GM21526 (cell line): ENCODE measurements around the gene BHLHA15.
"Not testable (repeated sequence)": the region's sequence is repeated elsewhere in the genome, so short reads cannot be mapped to it uniquely, and the experiment has no call there.

Source experiments
- ATAC-seq: cut with Tn5 transposase; IDR thresholded peaks from one replicate; pipeline ENCODE4 v1.9.1; 2021; ENCODE audit warnings: moderate library complexity; ENCODE audit not compliant: unreplicated experiment, low FRiP score

Gene BHLHA15

DNA sequence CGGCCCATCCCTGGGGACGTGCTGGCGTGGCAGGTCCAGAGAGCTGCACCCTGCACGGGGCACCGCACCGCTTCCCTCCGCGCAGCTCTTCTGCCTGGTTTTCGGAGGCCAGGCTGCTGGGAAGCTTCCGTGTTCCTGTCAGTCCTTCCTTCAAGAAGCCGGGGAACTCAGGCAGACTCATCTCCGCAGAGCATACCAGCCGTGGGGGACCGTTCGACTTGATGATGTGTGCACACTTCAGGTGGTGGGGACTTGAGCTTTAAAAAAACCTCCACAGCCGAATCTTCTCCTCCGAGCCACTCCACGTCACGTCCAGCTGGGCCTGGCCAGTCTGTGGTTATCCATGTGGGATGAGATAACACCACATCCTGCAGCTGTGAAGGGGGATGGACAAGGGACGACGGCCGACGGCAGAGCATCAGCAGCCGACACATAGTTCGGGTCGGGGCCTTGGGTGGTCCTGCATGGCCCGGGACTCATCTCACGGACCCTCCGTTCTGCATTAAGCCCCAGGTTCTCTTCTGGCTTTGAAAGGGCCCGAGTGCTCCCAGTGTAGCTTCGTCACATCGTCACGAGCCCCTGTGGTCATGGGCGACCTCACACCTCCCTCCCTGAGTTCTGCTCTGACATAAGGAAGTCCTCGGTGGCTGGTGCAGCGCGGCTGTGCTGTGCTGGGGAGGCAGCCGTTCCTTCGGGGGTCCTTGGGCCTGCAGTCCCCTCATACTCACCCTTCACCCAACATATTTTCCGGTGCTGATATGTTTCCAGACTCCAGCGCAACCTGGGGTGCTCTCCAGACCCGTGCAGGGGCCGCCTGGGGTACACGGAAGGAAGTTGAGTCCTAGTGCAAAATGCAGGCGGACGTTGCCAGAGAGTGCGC lies 4.5 kb upstream of the BHLHA15 start:
- no peak for ATAC-seq

DNA sequence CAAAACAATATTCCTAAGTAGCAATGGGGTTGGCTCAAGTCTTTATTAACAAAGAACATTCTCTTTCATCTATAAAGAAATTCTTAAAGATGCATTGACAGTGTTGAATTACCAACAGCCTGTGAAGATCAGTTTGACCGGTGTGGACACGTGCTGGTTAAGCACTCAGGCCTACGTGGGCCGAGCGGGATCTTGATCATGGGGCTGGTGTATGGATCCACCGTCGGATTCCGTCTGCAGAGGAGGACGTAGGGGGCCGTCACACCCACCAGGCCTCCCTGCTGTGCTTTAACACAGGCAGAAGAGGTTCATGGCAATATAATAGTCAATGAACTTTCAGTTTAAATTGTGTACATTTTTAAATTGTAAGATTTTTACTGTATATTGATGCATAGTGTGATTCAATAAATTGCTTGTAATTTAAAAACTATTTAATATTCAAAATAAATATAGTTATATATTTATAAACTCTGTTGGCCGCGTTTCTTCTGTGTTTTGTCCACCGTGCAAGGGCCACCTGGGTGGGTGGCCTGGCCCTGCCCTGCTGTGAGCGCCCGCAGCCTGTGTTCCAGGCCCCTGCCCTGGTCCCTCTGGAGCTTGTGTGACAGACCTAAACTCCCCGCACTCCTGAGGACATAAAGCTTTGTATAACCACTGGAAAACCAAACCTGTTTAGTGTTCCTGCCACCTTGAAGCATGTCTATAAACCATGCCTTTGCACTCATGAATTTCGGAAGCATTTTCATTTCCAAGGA lies 1.9 kb upstream of the BHLHA15 start:
- no peak for ATAC-seq

DNA sequence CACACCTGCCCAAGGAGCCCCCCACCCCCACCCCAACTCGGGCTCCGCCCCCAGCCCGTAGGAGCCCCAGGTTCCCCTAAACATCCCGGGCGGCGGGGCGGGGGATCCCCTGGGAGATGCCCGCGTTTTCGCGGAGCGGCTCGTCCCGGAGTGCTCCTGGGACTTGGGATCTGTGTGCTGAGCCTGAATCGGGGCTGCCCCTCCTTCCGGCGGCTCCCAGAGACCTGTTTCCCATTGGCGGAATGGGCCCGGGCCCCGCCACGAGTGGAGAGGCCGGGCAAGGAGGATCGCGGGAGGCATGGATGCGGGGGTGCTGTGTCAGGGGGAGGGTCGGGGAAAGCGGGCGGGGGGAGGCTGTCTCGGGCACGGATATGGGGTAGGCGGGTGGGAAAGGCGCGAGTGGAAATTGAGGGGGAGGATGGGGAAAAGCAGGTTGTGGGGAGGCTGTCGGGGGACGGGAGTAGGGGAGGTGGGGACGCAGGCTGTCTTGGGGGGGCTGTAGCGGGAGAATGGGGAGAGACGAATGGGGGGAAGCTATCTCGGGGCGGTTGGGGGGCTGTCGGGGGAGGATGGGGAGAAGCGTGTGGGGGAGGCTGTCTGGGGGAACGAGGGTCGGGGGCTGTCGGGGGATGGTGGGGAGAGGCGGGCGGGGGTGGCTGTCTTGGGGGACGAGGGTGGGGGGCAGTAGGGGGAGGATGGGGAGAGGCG lies 572 bp upstream of the BHLHA15 start:
- ATAC-seq = no peak

DNA sequence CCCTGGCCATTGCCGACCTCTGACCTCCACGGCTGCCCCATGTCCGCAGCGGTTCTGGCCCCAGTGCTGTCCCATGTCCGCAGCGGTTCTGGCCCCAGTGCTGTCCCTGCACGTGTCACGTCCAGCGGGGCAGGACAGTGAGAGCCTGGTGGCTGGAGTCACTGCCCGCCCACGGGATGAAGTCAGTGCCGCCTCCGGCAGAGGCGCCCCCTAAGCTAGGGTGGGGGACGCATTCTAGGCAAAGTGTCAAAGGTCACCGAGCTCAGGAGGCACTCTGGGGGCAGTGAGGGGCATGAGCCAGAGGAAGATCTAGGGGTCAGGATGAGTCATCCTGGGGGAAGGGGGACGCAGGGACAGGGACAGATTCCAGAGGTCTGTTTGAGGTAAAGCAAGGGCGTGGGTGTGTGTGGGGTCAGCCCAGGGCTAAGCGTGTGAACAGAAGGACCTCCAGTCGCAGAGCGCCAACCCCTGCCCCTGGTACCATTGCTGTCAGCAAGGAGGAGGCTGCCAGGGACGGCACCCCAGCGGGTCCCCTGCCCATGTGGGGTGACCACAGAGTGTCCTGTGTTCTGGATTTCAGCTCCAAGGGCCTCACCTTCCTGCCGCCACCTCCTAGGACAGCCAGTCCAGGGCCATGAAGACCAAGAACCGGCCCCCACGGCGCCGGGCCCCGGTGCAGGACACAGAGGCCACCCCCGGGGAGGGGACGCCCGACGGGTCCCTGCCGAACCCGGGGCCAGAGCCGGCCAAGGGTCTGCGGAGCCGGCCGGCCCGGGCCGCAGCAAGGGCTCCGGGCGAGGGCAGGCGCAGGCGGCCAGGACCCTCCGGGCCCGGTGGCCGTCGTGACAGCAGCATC lies 665 bp downstream of the BHLHA15 start:
- ATAC-seq = no peak

DNA sequence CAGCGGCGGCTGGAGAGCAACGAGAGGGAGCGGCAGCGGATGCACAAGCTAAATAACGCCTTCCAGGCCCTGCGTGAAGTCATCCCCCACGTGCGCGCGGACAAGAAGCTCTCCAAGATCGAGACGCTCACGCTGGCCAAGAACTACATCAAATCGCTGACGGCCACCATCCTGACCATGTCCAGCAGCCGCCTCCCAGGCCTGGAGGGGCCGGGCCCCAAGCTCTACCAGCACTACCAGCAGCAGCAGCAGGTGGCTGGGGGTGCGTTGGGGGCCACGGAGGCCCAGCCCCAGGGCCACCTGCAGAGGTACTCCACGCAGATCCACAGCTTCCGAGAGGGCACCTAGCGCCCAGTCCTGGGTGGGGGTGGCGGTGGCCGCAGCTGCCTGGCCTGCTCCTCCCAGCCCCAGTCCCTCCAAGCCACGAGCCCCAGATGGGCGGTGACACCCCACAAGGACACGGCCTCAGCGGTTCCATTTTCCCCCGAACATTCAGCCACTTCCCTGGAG lies 1.3 kb downstream of the BHLHA15 start:
- no peak for ATAC-seq

DNA sequence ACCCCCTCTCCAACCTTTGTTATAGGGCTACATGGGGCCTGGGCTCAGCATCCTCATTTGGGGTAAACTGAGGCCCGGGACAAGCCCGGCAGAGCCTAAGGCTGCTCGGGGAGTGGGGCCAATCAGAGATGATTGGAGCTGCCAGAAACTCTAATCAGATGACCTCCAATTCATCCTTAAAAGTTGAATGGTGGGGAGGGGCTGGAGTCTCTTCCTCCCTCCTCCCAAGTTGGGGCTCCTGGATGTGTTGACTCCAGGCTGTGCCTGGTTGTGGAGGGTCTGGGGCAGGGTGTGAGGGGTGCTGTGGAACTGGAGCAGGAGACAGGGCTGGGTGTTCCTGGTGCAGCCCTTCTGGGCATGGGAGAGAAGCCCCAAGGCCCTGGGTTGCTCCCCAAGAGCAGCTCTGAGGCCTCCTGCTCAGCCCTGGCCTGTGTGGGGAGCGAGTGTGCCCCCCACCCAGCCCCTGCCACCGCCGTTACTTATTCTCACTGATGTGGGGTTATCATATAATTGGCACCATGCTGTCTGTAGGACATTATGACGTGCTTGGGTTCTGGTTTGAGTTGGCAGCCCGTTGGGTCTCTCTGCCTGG lies 2.2 kb downstream of the BHLHA15 start:
- no peak for ATAC-seq

DNA sequence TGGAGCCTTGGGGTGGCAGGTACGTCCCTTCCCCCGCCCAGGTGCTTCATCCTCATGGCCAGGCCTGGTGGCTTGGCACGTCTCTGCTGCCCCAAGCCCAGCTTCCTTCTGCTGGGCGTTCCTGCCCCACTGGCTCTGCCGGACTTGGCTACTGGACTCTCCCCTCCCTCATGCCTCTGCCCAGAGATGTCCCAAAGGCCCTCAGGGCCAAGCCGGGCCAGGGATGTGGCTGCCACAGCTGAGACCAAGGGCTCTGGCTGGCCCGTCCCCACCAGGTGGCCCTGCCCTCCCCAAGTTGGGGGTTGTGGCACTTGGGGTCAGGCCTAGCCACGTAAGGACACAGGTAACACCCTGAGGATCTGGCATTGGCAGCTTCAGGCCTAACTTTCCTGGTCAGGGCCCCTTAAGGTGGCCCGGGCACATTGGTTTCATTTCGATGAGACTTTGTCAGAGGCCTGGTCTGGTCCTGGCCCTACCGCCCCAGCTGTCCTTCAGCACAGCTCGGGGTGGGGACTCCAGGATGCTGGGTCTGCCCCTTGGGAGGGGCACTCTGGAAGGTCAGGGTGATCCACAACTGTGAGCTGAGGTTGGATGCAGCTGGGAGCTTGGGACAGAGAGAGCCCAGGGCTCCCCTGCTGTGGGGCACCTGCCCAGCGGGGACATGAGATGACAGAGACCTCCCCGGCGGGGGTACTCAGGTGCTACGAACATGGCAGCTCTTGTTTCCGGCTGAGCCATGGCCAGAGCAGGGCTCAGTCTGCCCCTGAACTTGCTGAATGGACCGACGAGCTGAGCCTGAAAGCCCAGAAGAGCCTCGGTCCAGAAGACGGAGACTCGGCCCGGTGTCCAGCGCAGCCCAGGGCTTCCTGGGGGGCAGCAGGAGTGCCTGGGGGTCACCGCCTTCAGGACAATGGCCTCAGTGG lies 2.9 kb downstream of the BHLHA15 start:
- no peak for ATAC-seq

DNA sequence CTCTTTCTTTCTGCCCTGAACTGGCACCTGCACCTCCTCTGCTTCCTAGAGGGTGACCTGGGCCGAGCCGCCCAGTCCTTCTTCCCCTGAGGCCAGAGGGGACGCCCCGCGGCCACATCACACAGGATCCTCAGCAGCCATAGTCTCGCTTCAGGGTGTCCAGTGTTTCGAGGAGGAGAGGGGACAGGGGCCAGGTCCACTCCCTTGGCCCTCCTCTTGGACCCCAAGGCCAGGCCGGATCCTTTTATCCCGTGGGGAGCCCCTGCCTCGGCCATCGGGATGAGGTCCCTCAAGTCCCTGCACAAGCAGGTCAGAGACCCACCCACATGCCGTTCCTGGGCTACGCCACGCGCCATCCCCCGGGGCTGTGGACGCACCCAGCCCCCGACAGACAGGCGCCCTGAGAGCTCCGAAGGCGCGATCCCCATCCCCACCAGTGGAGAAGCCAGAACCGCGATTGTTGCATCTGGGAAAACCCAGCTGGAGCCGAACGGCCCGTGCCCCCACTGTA lies 3.6 kb downstream of the BHLHA15 start:
- no peak for ATAC-seq

DNA sequence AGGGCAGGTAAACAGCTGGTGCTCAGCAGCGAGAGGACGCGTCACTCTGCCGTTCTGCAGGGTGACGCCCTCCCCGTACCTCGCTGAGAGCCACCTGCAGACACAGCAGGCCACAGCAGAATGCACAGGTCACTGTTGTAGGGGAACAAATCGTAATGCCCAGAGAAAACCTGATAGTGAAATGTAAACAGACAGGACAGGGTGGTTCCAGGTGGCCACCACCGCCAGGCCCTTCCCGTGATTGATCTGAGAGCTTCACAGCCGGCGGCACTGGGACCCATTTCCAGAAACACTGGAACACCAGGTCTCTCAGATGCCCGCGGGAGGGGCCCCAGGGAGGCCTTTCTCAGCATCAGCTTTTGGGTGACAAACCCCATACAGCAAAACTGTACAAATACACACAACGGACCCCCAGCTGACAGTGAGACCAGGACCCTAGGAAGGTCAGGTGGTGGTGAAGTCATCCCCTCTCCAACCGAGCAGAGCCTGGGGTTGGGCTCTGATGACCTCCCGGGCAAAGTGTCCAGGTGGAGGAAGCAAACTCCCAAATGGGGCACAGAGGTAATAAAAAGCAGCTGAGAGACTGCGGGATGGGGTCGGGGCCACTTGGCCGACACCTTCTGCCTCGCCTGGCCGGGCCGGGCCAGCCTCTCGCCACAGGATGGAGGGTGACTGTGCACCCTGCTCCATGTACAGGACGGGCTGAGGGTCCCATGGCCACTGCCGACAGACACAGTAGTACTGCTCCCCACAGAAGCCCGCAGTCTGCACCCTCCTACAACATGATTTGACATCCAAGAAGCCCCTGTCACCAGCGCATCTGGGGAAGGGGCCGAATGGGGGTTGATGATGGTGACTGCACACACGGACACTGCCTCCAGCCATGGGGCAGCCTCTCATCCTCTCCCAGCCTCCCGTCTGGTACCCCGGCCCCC lies 4.6 kb downstream of the BHLHA15 start:
- ATAC-seq = no peak

DNA sequence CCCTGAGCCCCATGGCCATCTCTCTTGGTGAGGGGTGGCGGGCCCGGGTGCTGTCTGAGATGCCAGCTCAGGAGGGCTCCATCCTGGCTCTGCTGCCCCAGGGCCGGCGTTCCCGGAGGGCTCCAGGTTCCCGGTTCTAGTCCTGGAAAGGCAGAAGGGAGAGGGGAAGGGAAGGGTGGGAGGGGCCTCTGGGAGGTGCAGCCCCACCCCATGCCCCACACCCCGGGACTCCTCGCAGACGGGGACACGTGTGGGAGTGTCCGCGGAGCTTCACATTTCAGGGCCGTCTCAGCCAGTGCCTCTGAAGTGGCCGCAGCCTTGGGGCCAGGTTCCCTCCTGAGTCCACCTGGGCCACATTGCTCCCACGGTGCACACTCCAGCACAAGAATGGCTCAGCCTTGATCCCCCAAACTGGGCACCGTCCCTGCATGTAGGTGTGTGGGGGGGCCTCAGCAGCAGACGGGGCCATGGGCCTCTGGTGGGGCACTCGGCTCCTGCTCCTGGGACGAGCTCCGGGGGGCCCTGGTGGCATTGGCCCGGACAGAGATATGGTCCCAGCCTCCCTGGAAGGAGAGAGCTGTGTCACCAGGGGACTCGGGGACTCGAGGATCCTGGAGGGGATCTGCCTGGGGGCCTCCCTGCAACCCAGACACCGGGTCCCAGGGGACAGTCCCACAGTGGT lies 5.8 kb downstream of the BHLHA15 start:
- ATAC-seq = no peak

DNA sequence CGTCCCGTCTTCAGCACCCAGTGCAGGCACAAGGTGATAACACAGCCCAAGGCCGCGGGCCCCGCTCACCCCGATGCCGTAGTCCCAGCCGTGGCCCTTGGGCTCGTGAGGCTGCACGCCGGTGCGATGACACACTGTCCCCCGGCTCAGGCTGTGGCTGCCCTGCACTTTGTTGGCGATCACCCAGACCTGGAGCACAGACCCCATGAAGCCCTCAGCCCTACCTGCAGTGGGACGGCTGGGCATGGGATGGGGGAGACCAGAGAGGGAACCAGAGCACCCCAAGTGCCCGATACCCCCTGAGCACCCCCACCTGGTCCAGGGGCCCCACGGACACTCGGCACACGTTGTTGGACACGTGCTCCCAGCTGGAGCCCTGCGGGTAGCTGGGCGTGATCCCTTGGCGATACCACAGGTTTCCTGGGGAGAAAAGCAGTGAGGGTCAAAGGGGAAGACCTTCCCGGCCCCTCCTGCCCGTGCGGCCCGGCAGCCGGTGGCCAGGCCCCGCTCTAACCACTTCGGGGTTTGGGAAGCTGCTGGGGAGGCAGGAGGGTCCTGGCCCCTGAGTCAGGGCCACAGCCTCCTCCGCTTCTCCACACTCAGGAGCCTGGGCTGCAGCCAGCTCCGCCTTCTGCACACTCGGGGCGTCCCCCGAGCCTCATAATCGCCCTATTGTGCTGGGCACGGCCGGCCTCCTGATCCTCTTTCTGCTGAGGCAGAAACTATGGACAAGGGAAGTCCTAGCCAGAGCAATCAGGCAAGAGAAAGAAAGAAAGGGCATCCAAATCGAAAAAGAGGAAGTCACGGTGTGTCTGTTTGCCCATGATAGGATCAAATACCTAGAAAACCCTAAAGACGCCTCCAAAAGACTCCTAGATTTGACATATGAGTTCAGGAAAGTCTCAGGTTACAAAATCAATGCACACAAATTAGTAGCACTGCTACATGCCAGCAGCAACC lies 6.7 kb downstream of the BHLHA15 start:
- ATAC-seq = no peak

DNA sequence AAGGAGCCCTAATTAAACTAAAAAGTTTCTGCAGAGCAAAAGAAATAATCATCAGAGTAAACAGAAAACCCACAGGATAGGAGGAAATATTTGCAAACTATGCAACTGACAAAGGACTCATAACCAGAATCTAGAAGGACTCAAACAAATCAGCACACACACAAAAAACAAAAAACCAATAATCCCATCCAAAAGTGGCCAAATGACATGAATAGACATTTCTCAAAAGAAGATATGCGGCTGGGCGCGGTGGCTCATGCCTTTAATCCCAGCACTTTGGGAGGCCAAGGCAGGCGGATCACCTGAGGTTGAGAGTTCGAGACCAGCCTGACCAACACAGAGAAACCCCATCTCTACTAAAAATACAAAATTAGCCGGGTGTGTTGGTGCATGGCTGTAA lies 8.1 kb downstream of the BHLHA15 start:
- ATAC-seq = not testable (repeated sequence)

DNA sequence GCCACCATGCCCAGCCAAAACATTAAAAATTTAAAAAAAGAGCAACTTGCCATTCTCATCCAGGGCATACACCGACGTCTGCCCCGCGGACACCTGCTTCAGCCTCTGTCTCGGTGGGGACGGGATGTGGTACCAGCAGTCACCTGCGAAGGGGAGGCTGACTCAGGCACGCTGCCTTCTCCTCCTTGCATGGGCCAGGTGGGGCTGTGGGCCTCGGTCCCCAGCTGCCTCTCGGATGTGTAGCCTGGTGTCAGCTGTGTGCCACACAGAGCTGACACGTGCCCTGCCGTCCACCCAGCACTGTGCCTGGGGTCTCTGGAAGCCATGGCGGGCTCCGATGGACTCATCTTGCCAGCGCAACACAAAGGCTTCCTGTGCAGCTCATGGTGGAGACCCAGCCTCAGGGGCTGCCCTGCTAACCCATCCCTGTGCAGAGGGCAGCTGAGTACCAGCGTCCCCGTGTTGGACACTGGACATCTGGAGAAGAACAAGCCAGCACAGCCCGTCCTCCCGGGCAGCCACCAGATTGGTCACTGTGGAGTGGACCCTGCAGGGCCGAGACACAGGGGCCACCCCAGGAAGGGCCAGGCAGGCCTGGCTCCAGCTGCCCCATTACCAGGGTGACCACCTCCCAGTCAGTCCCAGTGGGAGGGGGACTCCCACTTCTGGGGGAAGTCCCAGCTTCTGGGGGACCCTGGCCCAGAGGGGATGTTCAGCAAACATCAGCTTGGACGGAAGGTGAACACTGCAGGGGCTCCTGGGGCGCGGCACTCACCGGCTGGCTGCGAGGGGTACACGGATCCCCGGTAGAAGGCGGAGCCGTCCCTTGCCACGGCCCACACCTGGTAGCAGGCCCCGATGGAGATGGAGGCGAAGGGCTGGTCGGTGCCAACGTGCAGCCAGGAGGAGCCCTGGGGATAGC lies 10.6 kb downstream of the BHLHA15 start:
- ATAC-seq = no peak

DNA sequence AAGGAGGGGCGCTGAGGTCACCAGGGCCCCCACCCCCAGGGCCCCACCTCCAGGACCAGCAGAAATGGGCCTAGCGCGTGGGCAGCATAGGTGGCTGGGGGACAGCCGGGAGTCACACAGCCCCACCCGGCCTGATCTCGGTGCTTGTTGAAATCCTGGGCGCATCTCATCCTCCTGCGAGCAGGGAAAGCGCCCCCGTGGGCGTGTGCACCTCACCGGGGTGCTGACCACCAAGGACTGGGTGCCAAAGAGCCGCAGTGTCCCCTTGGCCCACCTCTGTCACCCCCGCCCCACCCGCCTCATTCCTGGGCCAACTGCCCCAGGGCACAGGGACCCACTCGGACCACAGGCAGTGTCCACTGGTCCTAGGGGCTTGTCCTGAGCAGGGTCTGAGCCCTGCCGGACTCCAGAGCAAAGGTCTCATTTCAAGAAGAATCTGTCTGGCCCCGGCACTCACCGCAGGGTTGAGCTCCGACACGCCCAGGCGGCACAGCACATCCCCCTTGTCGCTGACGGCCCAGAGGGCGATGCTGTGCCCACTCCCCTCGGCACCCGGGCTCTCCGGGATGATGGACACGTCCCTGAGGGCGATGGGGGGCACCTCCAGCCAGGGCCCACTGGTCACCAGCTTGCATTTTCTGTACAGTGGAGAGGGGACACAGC lies 11.4 kb downstream of the BHLHA15 start:
- ATAC-seq = no peak
